Stomach smooth muscle (tissue), 2 donors: ENCODE results near the gene GGN.
"Not testable (repeated sequence)": the region's sequence is repeated elsewhere in the genome, so short reads cannot be mapped to it uniquely, and the experiment has no call there.

Experiments used
- H3K27ac ChIP-seq: one replicate; pipeline ENCODE4 v1.7.0; 2013; ENCODE audit warnings: mild to moderate bottlenecking, low read length, inconsistent platforms
- H3K27me3 ChIP-seq, 2 donors: one replicate each; pipeline ENCODE4 v1.7.0; 2013; ENCODE audit warnings: low read length in 2 of 2; ENCODE audit not compliant: insufficient read depth in 2 of 2, control insufficient read depth in 1 of 2
- H3K36me3 ChIP-seq, 2 donors: one replicate each; pipeline ENCODE4 v1.7.0; 2013; ENCODE audit warnings: low read length in 2 of 2; ENCODE audit not compliant: control insufficient read depth in 2 of 2, insufficient read depth in 2 of 2
- H3K4me1 ChIP-seq: one replicate; pipeline ENCODE4 v1.7.0; 2013; ENCODE audit warnings: low read length; ENCODE audit not compliant: control insufficient read depth, insufficient read depth
- H3K4me3 ChIP-seq, 2 donors: one replicate each; pipeline ENCODE4 v1.7.0; 2013; ENCODE audit warnings: low read length in 2 of 2
- H3K9ac ChIP-seq, 2 donors: one replicate each; pipeline ENCODE4 v1.7.0; 2013; ENCODE audit warnings: low read length in 2 of 2, mild to moderate bottlenecking in 1 of 2
- H3K9me3 ChIP-seq, 2 donors: one replicate each; pipeline ENCODE4 v1.7.0; 2013; ENCODE audit warnings: low read length in 2 of 2; ENCODE audit not compliant: control insufficient read depth in 2 of 2
- donor health status: healthy.
- donor health status: Pancreatic carcinoma.

The GGN gene

GRCh38 chr19:38375748-38376147 lies 12.1 kb downstream of the GGN start:
- no peaks in the 10 kb centered on the region for H3K9me3 ChIP-seq
- peak overlapping the region; percentile 96 to 98 for H3K9ac ChIP-seq
- H3K27ac ChIP-seq, result no peak overlapping the region
- no peaks in the 10 kb centered on the region for H3K27me3 ChIP-seq
- H3K4me3 ChIP-seq, result peak overlapping the region; percentile 97 to 98
- H3K4me1 ChIP-seq, result peaks cover 31% of the 10 kb centered on the region
- H3K36me3 ChIP-seq, result peaks cover 13 to 25% of the 10 kb centered on the region in 2 donors

DNA sequence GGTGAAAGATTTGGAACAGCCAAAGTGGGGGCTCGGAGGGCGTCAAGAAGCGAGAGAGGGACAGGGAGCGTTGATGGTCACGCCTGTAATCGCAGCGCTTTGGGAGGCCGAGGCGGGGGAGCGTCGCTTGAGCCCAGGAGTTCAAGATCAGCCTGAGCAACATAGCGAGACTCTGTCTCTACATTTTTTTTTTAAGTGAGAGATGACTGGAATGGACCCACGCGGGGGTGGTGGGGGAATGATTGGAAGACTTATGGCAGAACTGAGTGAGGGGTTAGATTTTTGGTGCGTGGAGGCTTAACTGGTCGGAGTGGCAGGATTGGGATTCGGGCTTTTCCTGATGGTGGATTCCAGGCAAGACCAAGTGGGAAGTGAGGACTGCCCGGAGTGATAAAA lies 12.7 kb downstream of the GGN start:
- peaks cover 31% of the 10 kb centered on the region for H3K4me1 ChIP-seq
- no peaks in the 10 kb centered on the region for H3K9me3 ChIP-seq
- H3K27me3 ChIP-seq, result no peaks in the 10 kb centered on the region
- H3K9ac ChIP-seq, result peak overlapping the region; percentile 96 to 98
- peak overlapping the region; percentile 97 to 98 for H3K4me3 ChIP-seq
- H3K27ac ChIP-seq, result peak overlapping the region; percentile 88
- peaks cover 9 to 19% of the 10 kb centered on the region in 2 donors for H3K36me3 ChIP-seq

DNA sequence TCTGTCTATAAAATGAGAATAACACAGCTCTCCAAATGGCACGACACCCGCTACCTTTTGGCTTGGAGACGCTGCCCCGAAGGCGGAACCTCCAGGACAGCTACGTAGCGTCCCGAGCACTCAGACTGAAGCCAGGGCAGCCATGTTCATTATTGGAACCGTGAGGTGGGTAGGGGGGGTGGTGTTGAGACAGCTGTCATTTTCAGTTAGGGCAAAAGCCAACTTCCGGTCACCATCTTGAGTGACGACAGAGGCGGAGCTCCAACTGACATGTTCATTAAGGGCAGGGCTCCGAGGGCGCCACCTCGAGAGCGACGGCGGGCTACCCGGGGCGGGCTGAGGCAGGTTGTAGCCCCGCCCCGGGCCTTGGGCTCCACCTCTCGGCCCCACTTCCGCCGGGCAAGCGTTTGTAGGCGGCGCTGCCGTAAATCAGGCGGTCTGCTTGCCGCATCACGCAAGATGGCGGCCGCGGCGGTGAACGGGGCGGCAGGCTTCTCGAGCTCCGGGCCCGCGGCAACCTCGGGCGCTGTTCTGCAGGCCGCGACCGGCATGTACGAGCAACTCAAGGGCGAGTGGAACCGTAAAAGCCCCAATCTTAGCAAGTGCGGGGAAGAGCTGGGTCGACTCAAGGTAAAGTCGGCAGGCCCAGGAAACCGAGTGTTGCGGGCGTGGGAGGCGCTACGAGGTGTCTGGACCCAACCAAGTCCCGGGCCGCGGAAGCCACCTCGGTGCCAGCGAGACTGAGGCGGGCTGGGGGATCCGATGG lies 13.3 kb downstream of the GGN start, which contains the start of gene PSMD8:
Gene PSMD8, plus strand, starts transcription at position 240 of the 766 bp plus-strand sequence. Its CDS starts 31 bp downstream, at position 271.
- Histone ChIP-seq H3K4me1 (peaks cover 31% of the 10 kb centered on the region), H3K27ac (peak within 1 kb of the TSS; percentile 88), H3K4me3 (peak within 1 kb of the TSS; percentile 97 to 98), H3K36me3 (peaks cover 9 to 15% of the 10 kb centered on the region in 2 donors), H3K9ac (peak within 1 kb of the TSS; percentile 96 to 98), H3K9me3 (no peaks in the 10 kb centered on the region), H3K27me3 (no peaks in the 10 kb centered on the region)

GRCh38 chr19:38373907-38374331 lies 13.9 kb downstream of the GGN start:
- no peaks in the 10 kb centered on the region for H3K9me3 ChIP-seq
- H3K36me3 ChIP-seq, result peaks cover 4 to 10% of the 10 kb centered on the region in 2 donors
- H3K27me3 ChIP-seq, result no peaks in the 10 kb centered on the region
- peaks cover 31% of the 10 kb centered on the region for H3K4me1 ChIP-seq
- H3K9ac ChIP-seq, result peak overlapping the region; percentile 47 to 78
- H3K27ac ChIP-seq, result peak overlapping the region; percentile 88
- H3K4me3 ChIP-seq, result peak overlapping the region; percentile 79 to 97

- H3K4me1 ChIP-seq, result peaks cover 21% of the 10 kb centered on the region
- H3K9ac ChIP-seq, result no peak overlapping the region
- H3K27me3 ChIP-seq, result peaks cover 0 to 5% of the 10 kb centered on the region in 2 donors
- H3K9me3 ChIP-seq, result no peaks in the 10 kb centered on the region
- peaks cover 0 to under 1% of the 10 kb centered on the region in 2 donors for H3K36me3 ChIP-seq
- no peak overlapping the region for H3K4me3 ChIP-seq
- H3K27ac ChIP-seq, result no peak overlapping the region
Observed at GRCh38 chr19:38371081-38371480, 16.8 kb downstream of the GGN start.

GRCh38 chr19:38370299-38370698 lies 17.5 kb downstream of the GGN start:
- Histone ChIP-seq H3K36me3 (no peaks in the 10 kb centered on the region), H3K9me3 (no peaks in the 10 kb centered on the region), H3K9ac (no peak overlapping the region), H3K27me3 (peaks cover 0 to 8% of the 10 kb centered on the region in 2 donors), H3K4me3 (no peak overlapping the region), H3K27ac (no peak overlapping the region), H3K4me1 (peaks cover 13% of the 10 kb centered on the region)

- Histone ChIP-seq H3K4me3 (no peak overlapping the region), H3K9me3 (no peaks in the 10 kb centered on the region), H3K27me3 (peaks cover 2 to 10% of the 10 kb centered on the region in 2 donors), H3K36me3 (no peaks in the 10 kb centered on the region), H3K4me1 (peaks cover 7% of the 10 kb centered on the region), H3K9ac (no peak overlapping the region), H3K27ac (no peak overlapping the region)
Observed at GRCh38 chr19:38369584-38369983, 18.2 kb downstream of the GGN start.

DNA sequence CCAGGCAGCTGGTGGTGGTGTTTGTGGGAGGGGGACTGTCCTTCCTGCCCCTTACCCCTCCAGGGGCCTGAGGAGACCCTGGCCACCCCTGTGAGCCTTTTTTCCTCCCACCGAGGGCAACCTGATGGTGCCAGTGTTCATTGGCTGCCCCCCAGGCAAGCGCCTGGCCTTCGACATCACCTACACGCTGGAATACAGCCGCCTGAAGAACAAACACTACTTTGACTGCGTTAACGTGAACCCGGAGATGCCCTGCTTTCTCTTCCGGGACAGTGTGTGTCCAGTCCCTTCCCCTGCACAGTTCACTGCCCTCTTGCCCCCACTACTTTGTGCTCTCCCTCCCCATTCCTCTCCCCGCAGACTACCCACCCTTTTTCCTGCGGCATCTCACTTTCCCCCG lies 20.8 kb downstream of the GGN start:
- Histone ChIP-seq H3K36me3 (no peaks in the 10 kb centered on the region), H3K9me3 (no peaks in the 10 kb centered on the region), H3K27me3 (peaks cover 8 to 11% of the 10 kb centered on the region in 2 donors), H3K4me3 (no peak overlapping the region), H3K27ac (no peak overlapping the region), H3K4me1 (peaks cover 9% of the 10 kb centered on the region), H3K9ac (no peak overlapping the region)

DNA sequence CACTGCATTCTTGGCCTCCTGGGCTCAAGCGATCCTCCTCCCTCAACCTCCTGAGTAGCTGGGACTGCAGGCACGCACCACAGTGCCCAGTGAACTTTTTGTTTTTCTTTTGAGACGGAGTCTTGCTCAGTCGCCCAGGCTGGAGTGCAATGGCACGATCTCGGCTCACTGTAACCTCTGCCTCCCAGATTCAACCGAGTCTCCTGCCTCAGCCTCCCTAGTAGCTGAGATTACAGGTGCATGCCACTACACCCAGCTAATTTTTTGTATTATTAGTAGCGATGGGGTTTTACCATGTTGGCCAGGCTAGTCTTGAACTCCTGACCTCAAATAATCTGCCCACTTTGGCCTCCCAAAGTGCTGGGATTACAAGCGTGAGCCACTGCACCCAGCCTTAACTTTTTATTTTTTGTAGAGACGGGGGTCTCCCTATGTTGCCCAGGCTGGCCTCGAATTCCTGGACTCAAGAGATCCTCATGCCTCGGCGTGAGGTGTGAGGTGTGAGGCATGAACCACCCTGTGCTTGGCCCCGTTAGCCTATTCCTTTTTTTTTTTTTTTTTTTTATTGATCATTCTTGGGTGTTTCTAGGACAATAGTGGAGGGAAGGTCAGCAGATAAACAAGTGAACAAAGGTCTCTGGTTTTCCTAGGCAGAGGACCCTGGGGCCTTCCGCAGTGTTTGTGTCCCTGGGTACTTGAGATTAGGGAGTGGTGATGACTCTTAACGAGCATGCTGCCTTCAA lies 24.7 kb downstream of the GGN start:
- H3K4me3 ChIP-seq, result peak overlapping the region in 1 of 2 donors; percentile 75
- not testable (repeated sequence) for H3K9me3 ChIP-seq, H3K27ac ChIP-seq, H3K36me3 ChIP-seq, H3K9ac ChIP-seq
- peaks cover 24 to 31% of the 10 kb centered on the region in 2 donors for H3K27me3 ChIP-seq
- H3K4me1 ChIP-seq, result peaks cover 14% of the 10 kb centered on the region

DNA sequence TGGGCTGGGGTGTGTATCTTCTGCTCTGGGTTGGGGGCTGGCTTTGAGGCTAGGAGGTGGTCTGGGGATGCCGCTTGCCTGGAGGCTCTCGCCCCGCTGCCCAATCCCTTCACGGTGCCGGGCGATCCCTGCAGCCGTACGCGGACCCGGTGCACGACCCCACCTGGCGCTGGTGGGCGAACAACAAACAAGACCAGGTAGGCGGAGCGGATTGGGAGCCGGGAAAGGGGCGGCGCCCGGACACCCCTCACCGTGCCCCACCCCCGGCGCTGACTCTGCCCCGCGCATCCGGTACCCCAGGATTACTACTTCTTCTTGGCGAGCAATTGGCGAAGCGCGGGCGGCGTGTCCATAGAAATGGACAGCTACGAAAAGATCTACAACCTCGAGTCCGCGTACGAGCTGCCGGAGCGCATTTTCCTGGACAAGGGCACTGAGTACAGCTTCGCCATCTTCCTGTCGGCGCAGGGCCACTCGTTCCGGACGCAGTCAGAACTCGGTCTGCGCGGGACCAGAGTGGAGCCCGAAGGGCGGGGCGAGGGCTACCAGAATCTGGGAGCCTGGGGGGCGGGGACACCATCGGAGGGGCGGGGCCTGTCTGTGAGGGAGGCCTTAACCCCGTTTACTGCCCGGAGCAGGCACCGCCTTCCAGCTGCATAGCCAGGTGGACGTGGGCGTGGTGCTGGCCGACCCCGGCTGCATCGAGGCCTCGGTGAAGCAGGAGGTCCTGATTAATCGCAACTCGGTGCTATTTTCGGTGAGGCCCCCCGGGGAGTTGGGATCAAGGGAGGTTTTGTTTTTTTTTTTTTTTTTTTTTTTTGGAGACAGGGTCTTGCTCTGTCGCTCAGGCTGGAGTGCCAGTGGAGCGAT lies 25.5 kb downstream of the GGN start:
- Histone ChIP-seq H3K9ac (no peak overlapping the region), H3K27ac (no peak overlapping the region), H3K9me3 (no peaks in the 10 kb centered on the region), H3K27me3 (peaks cover 24 to 31% of the 10 kb centered on the region in 2 donors), H3K4me3 (peak overlapping the region; percentile 59 to 75), H3K4me1 (peaks cover 14% of the 10 kb centered on the region), H3K36me3 (no peaks in the 10 kb centered on the region)
